GM18511 (cell line): ENCODE measurements around the gene PDYN.

Experiments
- ATAC-seq: cut with Tn5 transposase; IDR thresholded peaks from one replicate; pipeline ENCODE4 v1.9.1; 2021; ENCODE audit warnings: mild to moderate bottlenecking, moderate library complexity; ENCODE audit not compliant: unreplicated experiment

Gene PDYN

DNA sequence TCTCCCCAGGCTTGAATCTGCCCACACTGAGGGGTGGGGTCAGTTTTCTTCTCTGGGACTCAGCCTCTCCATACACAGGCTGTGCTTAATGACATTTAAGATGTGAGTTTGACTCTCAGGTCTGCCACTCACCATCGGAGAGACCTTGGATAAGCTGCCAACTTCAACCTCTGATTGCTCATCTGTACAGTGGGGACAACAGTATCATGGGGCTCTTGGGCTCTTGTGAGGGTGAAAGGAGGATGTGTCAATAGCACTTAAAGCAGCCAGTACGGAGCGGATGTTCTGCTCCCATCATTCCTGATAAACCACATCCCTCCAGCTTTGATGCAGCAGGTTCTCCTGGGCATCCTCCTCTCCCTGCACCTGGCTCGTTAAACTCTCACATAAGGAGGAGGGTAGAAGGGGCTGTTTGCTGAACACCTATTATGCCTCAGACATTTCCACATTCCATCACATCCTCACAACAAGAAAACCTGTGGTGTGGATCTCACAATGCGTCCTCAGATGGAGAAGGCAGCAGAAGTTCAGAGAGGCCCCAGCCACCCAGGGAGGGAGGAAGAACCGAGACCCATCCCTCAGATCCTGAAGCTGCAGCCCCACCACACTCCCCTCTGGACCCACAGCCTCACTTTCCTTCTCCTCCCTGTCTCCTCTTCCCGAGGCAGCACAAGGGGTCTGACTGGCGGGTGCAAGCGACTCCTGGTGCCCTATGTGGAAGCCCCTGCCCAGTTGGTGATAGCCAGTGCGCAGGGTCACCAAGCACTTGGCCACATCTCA lies 1.9 kb upstream of the PDYN start:
- ATAC-seq = no peak

- no peak for ATAC-seq
Observed at GRCh38 chr20:1994627-1995026, 769 bp upstream of the PDYN start.

- no peak for ATAC-seq
Observed at GRCh38 chr20:1992359-1993110, 1.3 kb downstream of the PDYN start.

DNA sequence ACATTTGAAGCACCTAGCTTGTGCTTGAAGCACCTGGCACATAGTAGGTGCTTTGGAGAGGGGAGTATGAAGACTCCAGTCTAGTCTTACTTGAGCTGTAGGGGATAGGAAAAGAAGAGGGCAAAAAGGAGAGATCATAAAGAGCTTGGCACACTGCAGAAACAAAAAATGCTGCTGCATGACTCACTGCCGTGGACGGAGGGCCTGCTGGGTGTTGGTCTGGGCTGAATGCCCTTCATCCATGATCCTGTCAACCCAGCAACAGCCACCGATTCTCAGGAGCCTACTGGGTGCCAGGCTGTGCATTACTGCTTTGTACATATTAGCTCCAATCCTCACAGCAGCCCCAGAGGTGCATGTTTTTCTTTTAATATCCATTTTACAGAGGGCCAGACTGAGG lies 6.0 kb downstream of the PDYN start:
- ATAC-seq = no peak

GRCh38 chr20:1983301-1983700 lies 10.6 kb downstream of the PDYN start:
- no peak for ATAC-seq

- no peak for ATAC-seq
Observed at GRCh38 chr20:1982686-1983085, 11.2 kb downstream of the PDYN start.

GRCh38 chr20:1979106-1979778 lies 14.6 kb downstream of the PDYN start:
- no peak for ATAC-seq

GRCh38 chr20:1975291-1975690 lies 18.6 kb downstream of the PDYN start:
- no peak for ATAC-seq

DNA sequence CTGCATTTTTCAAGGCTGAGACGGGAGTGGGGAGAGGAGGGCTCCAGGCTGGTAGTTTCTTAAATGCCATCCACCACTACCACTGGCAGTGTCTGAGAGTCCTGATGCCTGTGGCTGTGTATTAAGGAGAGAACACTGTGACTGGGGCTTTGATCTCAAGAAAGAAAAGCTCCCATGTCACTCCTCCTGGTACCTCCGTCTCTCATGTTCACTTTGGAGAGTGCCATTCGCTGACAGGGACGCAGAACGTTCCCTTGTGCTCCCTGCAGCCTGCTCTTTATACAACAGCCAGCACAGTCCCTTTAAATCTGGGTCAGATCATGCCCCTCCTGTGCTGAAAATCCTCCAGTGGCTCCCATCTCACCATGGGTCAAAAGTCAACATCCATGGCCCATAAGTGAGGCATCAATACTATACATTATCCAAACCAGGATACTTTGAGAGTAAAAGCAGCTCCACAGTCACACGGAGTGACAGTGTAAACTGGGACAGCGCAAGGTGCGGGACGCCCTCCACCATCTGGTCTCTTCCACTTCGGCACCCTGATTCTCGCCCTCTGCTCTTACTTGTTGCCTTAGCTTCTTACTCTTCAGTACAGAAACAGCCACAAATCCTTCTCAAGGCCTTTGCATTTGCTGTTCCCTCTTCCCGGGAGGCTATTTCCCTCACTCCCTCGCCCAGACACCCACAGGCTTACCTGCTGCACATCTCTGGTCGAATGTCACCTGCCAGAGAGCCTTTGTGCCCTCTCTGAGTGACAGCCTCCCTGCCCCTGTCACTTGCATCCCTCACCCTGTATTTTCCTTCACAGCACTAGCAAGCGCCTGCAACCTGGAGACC lies 20.0 kb downstream of the PDYN start:
- ATAC-seq = no peak

- no peak for ATAC-seq
Observed at GRCh38 chr20:1971893-1972586, 21.8 kb downstream of the PDYN start.

GRCh38 chr20:1968964-1969363 lies 24.9 kb downstream of the PDYN start:
- no peak for ATAC-seq

DNA sequence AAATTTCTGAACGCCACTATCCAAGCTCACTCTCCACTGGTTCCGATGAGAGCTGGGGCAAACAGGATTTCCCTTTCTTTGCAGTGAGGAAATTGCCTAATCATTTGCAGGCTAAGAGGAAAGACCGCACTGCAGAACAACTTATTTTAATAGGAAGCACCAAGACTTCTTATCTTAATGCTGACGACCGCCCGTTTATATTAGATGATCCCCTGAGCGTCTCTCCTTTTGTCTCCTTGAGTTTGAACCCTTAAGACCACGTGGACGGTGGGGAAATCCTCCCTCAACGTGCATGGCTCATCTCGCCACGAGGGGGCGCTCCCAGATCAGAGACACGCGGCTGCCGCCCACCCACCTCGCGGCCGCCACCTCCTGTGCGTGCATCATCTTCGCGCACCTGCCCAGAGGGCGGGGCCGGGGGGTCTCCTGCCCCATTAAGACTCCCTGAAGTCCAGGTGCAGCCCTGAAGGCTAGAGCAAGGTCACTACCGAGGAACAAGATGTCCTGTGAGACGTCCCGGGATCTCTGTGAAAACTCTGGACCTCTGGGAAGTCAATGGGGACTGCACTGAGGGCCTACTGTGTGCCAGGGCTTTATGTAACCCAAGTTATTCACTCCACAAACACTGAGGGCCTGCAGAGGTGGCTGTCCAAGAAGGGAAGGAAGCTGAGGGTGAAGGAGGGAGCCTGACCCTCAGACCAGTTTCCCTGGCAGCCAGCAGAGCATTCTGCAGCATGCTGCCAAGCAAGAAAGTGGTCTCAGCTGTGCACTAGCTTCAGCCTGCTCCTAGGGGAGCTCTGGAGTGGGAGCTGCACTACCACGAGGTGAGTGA lies 28.1 kb downstream of the PDYN start:
- no peak for ATAC-seq

GRCh38 chr20:1964659-1965405 lies 29.0 kb downstream of the PDYN start:
- no peak for ATAC-seq

GRCh38 chr20:1964061-1964460 lies 29.8 kb downstream of the PDYN start:
- ATAC-seq = no peak

DNA sequence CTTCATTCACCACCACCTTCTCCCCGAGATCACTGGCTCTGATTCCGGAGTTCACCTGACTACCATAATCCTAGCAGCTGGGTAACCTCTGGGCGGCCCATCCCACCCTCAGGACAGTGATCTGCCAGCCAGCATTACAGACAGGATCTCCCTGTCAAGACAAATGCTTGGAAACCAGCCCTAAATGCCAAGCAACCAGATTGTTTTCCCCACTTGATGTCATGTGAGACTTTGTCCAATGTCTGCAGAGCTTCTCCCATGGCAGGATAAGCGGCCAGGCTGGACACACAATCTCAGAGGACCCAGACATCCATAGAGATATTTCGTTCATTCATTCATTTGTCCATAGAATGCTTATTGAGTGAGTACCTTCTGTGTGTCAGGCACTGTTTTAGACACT lies 32.5 kb downstream of the PDYN start:
- ATAC-seq = no peak

- ATAC-seq = no peak
Observed at GRCh38 chr20:1959156-1959555, 34.7 kb downstream of the PDYN start.

- no peak for ATAC-seq
Observed at GRCh38 chr20:1958426-1958825, 35.4 kb downstream of the PDYN start.

- no peak for ATAC-seq
Observed at GRCh38 chr20:1955217-1955616, 38.6 kb downstream of the PDYN start.

DNA sequence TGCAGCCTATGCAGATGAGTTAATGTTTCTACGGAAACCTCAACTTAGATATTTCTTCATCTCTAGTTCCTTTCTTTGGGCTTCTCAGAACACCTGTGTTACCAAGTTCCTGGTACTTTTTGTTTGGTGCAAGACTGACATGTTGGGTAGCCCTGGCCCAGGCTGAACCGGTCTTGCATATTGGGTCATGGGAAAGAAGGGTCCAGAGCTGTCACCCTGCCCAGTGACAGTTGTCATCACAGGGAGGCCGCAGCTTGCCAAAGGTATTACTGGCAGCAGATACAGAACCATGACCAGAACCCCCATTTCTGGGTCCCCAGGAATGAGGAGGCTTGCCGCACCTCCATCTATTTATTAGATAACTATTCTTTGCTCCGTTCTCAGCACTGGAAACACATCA lies 40.2 kb downstream of the PDYN start:
- no peak for ATAC-seq
